ENCODE measurements around the gene SDF4.

- no peak for TF ChIP-seq OVOL3 (tag by site-specific recombination; IDR thresholded peaks at IDR 0.05)
- TF ChIP-seq ZNF274 (IDR thresholded peaks at IDR 0.05; ENCODE audit: low read length): no peak
- no peak for TF ChIP-seq ZNF274 (tag by site-specific recombination; IDR thresholded peaks at IDR 0.05; ENCODE audit: borderline replicate concordance)
- TF ChIP-seq ZNF138 (tag by site-specific recombination; IDR thresholded peaks at IDR 0.05; ENCODE audit: borderline replicate concordance): no peak
- TF ChIP-seq, protein P1, sequence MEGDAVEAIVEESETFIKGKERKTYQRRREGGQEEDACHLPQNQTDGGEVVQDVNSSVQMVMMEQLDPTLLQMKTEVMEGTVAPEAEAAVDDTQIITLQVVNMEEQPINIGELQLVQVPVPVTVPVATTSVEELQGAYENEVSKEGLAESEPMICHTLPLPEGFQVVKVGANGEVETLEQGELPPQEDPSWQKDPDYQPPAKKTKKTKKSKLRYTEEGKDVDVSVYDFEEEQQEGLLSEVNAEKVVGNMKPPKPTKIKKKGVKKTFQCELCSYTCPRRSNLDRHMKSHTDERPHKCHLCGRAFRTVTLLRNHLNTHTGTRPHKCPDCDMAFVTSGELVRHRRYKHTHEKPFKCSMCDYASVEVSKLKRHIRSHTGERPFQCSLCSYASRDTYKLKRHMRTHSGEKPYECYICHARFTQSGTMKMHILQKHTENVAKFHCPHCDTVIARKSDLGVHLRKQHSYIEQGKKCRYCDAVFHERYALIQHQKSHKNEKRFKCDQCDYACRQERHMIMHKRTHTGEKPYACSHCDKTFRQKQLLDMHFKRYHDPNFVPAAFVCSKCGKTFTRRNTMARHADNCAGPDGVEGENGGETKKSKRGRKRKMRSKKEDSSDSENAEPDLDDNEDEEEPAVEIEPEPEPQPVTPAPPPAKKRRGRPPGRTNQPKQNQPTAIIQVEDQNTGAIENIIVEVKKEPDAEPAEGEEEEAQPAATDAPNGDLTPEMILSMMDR (tag by site-specific recombination; IDR thresholded peaks at IDR 0.05): no peak
- TF ChIP-seq ATF2 (tag by site-specific recombination; IDR thresholded peaks at IDR 0.05; ENCODE audit: low read depth): no peak
- no peak for TF ChIP-seq ZNF792 (tag by site-specific recombination; IDR thresholded peaks at IDR 0.05)
These were observed 28.3 kb upstream of the SDF4 start for GRCh38 chr1:1259951-1260600.
